ENCODE measurements around the gene TIMM10.

The TIMM10 gene

DNA sequence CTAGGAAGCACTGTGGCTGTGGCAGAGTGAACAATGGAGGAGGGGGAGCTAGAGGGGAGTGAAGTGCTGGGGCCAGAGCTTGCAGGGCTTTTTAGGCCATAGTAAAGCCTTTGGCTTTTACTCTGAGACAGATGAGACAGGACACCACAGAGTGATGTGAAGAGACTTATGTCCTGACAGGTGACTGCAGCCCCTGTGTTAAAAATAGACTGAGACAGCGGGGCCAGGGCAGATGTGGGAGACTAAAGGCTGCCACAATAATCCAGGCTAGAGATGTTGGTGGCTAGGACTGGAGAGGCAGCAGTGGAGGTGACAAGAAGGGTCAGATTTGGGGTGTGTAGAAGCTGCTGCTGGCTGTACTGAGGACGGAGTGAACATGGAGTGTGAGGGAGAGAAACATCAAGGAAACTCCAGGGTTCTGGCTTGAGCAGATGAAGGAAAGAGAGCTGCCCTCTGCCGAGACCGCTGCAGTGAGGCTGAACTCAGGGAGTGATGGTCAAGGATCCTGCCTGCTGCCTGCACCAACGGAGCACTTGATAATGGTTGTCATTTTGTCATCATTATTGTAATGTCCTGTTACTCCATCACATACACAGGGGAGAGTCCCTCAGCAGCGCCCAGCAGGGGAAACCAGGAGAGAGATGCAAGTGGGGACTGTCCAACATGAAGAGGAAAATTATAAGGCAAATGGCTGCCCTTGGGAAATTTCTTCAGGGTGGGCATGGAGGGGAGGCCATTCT is 42.5 kb downstream of the TIMM10 start:
- Histone ChIP-seq H3K36me3 (ENCODE audit: insufficient read depth, low read depth, low read length) (peaks cover 38% of the 10 kb centered on the region), H3K27ac (ENCODE audit: low read length) (no peak overlapping the region)

DNA sequence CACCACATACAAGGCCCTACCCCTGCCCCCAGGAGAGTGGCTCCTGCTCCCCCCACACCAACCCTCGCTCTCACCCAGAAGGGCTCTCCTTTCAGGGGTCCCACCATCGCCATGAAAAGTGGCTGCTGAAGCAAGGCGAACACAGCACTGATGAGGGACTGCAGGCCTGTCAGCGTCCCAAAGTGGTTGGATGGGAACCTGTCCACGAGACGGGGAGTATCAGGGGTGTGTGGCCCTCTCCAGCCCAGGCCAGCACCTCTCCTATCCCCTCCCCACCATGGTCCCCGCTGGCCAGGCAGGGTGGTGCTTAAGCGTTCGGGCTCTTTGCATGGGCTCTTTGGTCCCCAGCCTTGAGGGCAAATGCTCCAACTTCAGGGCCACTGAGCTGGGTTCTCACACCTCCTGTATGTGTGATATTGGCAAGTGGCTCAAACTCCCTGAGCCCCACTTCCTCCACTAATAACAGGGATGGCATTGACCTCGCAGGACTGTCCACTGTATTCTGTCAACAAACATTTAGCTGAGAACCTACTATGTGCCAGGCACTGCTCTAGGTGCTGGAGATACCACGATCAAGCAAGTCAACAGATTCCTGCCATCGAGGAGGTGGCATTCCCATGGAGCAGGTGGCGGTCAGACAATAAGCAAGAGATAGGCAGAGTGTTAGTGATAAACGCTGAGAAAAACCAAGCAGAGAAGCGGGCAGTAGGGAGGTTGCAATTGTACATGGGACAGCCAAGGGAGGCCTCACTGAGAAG is 43.4 kb downstream of the TIMM10 start:
- Histone ChIP-seq H3K4me3 (ENCODE audit: low read length) (no peak overlapping the region), H3K27me3 (ENCODE audit: insufficient read depth, low read length) (peaks cover 22% of the 10 kb centered on the region), H3K4me1 (ENCODE audit: insufficient read depth, low read length) (no peaks in the 10 kb centered on the region; the same call in 1 of the 2 replicates), H3K27ac (ENCODE audit: low read length) (no peak overlapping the region), H3K36me3 (ENCODE audit: insufficient read depth, low read depth, low read length) (peaks cover 38% of the 10 kb centered on the region), H3K9me3 (ENCODE audit: insufficient read depth, low read depth, low read length) (no peaks in the 10 kb centered on the region), H3K9ac (ENCODE audit: low read depth, low read length) (no peak overlapping the region)

More for the DNA sequence above, 42.5 kb downstream of the TIMM10 start:
- Histone ChIP-seq H3K4me3 (ENCODE audit: low read length) (no peak overlapping the region), H3K27me3 (ENCODE audit: insufficient read depth, low read length) (peaks cover 13% of the 10 kb centered on the region), H3K9me3 (ENCODE audit: insufficient read depth, low read depth, low read length) (no peaks in the 10 kb centered on the region), H3K4me1 (ENCODE audit: insufficient read depth, low read length) (no peaks in the 10 kb centered on the region; the same call in 1 of the 2 replicates), H3K9ac (ENCODE audit: low read depth, low read length) (no peak overlapping the region)

DNA sequence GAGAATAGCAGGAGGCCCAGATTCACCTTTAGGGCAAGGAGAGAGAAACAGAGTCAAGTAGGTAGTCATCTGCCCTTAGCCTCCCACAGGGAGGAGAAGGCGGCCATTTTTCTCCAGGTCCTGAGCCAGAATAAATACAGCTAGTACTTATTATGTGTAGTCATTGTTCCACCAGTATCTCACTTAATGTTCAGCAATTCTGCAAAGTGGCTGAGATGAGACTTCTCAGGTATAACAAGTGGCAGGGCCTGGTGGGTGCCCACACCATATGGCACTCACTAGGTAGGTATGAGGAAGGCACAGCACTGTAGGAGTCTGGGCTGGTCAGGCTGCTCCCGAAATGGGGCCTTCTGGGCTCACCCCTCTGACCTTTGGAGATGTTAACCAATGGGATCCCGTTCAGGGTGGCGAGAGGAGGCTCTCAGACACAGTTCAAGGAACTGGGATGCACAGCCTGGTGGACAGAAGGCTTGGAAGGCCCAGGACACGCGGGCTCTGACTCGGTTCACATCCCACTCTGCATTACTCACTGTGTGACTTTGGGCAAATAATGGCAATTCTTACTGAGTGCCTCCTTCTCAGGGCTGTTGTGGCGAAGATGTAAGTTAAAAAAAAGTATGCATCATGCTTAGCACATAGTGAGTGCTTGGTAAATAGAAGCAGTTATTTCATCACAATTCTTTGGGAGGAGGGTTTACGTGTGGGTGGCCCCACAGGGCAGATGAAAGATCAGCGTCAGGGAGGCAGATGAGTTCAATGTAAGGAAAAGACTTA is 45.1 kb downstream of the TIMM10 start:
- Histone ChIP-seq H3K9me3 (ENCODE audit: insufficient read depth, low read depth, low read length) (no peaks in the 10 kb centered on the region), H3K4me1 (ENCODE audit: insufficient read depth, low read length) (peaks cover 4% of the 10 kb centered on the region; the same call in 1 of the 2 replicates), H3K9ac (ENCODE audit: low read depth, low read length) (no peak overlapping the region), H3K27ac (ENCODE audit: low read length) (no peak overlapping the region), H3K36me3 (ENCODE audit: insufficient read depth, low read depth, low read length) (peaks cover 26% of the 10 kb centered on the region), H3K27me3 (ENCODE audit: insufficient read depth, low read length) (peaks cover 40% of the 10 kb centered on the region), H3K4me3 (ENCODE audit: low read length) (no peak overlapping the region)

DNA sequence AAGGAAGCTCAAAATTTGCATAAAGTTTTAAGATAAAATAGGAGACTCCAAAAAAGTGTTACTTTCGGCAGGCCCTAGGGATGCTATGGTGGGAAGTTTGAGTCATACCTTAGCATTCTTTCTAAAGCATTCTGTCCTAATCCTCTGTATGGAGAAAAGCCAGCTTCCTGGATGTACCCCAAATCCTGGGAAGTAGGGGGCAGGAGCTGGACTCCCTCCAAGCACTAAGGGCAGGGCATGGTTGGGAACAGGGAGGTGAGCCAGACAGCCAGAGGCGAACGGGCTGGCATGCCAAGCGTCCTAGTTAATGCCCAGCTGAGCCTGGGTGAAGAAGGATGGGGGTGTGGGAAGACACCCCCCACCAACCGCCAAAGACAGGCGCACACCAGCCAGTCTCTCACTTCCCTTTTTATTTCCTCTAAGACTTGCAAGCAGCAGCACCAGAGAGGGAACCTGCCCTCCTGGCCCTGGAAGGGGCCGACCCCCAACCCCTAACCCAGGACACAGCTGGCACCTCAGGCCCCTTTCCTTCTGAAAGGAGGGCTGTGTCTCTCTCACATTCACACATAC is 46.3 kb downstream of the TIMM10 start:
- peaks cover 40% of the 10 kb centered on the region for H3K27me3 ChIP-seq (ENCODE audit: insufficient read depth, low read length)
- no peak overlapping the region for H3K4me3 ChIP-seq (ENCODE audit: low read length)
- H3K9ac ChIP-seq (ENCODE audit: low read depth, low read length), result no peak overlapping the region
- H3K4me1 ChIP-seq (ENCODE audit: insufficient read depth, low read length), result peaks cover 6% of the 10 kb centered on the region; the same call in 1 of the 2 replicates
- H3K27ac ChIP-seq (ENCODE audit: low read length), result no peak overlapping the region
- peaks cover 20% of the 10 kb centered on the region for H3K36me3 ChIP-seq (ENCODE audit: insufficient read depth, low read depth, low read length)
- H3K9me3 ChIP-seq (ENCODE audit: insufficient read depth, low read depth, low read length), result no peaks in the 10 kb centered on the region

DNA sequence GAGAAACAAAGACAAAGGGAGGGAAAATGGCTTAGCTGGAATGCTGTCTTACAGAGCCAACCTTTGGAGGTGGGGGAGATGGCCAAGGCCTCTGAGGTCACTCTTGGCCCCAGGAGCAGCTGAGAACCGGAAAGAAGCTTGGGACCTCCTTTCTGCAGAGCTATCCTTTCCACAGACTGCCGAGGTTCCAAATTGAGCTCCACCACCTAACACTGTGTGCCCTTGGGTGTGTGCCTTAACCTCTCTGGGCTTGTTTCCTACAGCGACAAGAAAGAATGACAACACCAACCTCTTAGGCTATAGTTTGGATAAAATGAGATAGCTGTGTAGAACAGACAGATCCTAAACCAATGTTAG is 47.0 kb downstream of the TIMM10 start:
- Histone ChIP-seq H3K36me3 (ENCODE audit: insufficient read depth, low read depth, low read length) (peaks cover 13% of the 10 kb centered on the region), H3K9me3 (ENCODE audit: insufficient read depth, low read depth, low read length) (no peaks in the 10 kb centered on the region), H3K9ac (ENCODE audit: low read depth, low read length) (peak overlapping the region; percentile 60; the same call in 1 of the 2 replicates), H3K4me3 (ENCODE audit: low read length) (peak overlapping the region; percentile 77; the same call in 1 of the 2 replicates), H3K4me1 (ENCODE audit: insufficient read depth, low read length) (peaks cover 6% of the 10 kb centered on the region; the same call in 1 of the 2 replicates), H3K27ac (ENCODE audit: low read length) (no peak overlapping the region), H3K27me3 (ENCODE audit: insufficient read depth, low read length) (peaks cover 41% of the 10 kb centered on the region)

DNA sequence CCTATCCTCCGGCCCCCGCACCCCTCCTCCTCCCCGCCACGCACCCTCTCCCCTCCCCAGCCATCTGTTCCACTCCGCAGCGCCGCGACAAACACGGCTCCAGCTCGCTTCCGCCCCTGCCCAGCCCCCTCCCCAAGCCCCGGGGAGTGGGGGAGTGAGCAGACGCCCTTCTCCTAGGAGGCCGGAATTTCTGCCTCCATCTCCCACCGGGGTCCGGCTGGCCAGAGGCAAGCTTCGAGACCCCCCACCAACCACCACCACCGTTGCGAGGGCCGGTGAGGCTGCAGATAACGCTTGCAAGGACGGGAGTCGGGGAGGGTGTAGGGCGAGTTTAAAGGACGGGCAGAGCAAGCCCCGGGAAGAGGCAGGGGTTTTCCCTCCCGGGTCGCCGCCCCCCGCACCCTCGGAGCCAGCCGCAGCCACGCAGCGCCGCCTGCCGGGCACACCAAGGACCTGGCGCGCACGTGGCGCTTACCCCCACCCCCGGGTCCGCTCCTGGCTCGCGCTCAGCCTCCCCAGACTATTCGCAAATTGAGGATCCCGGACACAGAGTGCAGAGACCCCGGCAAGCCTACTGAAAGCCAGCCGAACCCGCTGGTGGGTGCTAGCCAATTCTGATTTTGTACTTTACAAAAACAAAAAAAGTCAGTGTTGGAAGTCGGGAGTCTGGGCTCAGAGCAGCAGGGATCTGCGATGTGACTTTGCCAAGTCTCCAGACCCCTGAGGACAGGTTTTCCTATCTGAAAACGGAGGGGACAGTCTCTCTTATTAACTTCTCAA is 47.6 kb downstream of the TIMM10 start:
- Histone ChIP-seq H3K4me3 (ENCODE audit: low read length) (peak overlapping the region; percentile 77), H3K36me3 (ENCODE audit: insufficient read depth, low read depth, low read length) (peaks cover 7% of the 10 kb centered on the region), H3K4me1 (ENCODE audit: insufficient read depth, low read length) (peaks cover 6% of the 10 kb centered on the region; the same call in 1 of the 2 replicates), H3K27me3 (ENCODE audit: insufficient read depth, low read length) (peaks cover 47% of the 10 kb centered on the region), H3K9me3 (ENCODE audit: insufficient read depth, low read depth, low read length) (no peaks in the 10 kb centered on the region), H3K9ac (ENCODE audit: low read depth, low read length) (peak overlapping the region; percentile 60; the same call in 1 of the 2 replicates), H3K27ac (ENCODE audit: low read length) (no peak overlapping the region)

DNA sequence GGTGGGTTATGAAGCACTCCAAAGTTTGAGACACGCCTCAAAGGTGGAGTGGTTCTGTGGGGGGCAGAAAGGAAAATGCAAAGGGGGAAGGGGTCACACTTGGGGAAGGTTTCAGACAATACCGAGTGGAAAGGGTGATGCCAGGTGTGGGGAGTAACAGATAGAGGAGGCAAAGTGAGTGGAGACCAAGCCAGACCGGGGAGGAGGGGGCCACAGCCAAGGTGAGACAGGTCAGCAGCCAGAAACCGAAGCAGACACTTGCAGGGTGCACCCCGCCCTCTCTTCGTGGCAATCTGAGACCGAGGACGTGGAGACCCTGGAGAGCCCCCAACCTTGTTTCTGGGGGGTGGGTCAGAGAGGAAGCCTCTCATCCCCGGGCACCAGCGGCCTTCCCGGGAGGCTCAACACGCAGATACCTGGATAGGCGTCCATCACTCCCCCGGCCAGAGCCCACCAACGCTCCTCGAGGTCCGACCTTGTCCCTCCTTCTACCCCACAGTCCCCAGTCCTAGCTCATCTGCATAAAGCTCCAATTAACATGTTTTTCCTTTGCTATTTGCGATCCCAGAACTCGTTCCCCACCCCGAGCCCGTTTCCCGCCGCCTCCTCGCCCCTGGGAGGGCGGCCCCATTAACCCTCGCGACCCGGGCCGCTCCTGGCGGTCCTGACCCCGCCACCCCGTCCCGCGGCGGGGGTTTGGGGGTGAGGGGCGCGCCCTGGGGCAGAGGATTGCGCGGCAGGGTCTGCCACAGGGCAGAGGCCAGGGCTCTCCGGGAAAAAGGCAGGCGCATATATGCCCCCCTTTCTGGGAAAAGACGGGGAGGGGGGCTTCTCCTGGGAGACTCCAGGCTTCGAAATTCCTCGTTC is 48.4 kb downstream of the TIMM10 start:
- no peak overlapping the region for H3K27ac ChIP-seq (ENCODE audit: low read length)
- peaks cover 6% of the 10 kb centered on the region; the same call in 1 of the 2 replicates for H3K4me1 ChIP-seq (ENCODE audit: insufficient read depth, low read length)
- H3K36me3 ChIP-seq (ENCODE audit: insufficient read depth, low read depth, low read length), result peaks cover 7% of the 10 kb centered on the region
- no peaks in the 10 kb centered on the region for H3K9me3 ChIP-seq (ENCODE audit: insufficient read depth, low read depth, low read length)
- H3K9ac ChIP-seq (ENCODE audit: low read depth, low read length), result peak overlapping the region; percentile 60; the same call in 1 of the 2 replicates
- peaks cover 55% of the 10 kb centered on the region for H3K27me3 ChIP-seq (ENCODE audit: insufficient read depth, low read length)
- peak overlapping the region; percentile 77 for H3K4me3 ChIP-seq (ENCODE audit: low read length)

DNA sequence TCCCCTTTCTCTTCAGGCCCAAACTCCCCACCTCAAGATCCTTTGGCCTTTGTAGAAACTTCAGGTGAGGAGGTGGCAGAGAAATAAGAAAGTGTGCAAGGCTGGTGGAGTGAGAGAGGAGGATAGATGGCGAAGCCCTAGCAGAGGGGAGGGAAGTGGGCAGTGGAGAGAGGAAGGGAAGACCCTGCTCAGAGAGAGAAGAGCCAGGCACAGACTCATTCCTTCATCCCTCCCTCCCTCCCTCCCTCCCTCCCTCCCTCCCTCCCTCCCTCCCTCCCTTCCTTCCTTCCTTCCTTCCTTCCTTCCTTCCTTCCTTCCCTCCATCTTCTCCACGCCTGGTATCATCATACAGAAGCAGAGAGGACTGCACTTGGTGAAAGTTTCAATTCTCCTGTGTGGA is 49.2 kb downstream of the TIMM10 start:
- H3K9me3 ChIP-seq (ENCODE audit: insufficient read depth, low read depth, low read length), result no peaks in the 10 kb centered on the region
- H3K4me1 ChIP-seq (ENCODE audit: insufficient read depth, low read length), result peaks cover 6% of the 10 kb centered on the region; the same call in 1 of the 2 replicates
- H3K36me3 ChIP-seq (ENCODE audit: insufficient read depth, low read depth, low read length), result peaks cover 7% of the 10 kb centered on the region
- H3K27me3 ChIP-seq (ENCODE audit: insufficient read depth, low read length), result peaks cover 63% of the 10 kb centered on the region
- no peak overlapping the region for H3K27ac ChIP-seq (ENCODE audit: low read length)
- H3K4me3 ChIP-seq (ENCODE audit: low read length), result no peak overlapping the region
- H3K9ac ChIP-seq (ENCODE audit: low read depth, low read length), result no peak overlapping the region

DNA sequence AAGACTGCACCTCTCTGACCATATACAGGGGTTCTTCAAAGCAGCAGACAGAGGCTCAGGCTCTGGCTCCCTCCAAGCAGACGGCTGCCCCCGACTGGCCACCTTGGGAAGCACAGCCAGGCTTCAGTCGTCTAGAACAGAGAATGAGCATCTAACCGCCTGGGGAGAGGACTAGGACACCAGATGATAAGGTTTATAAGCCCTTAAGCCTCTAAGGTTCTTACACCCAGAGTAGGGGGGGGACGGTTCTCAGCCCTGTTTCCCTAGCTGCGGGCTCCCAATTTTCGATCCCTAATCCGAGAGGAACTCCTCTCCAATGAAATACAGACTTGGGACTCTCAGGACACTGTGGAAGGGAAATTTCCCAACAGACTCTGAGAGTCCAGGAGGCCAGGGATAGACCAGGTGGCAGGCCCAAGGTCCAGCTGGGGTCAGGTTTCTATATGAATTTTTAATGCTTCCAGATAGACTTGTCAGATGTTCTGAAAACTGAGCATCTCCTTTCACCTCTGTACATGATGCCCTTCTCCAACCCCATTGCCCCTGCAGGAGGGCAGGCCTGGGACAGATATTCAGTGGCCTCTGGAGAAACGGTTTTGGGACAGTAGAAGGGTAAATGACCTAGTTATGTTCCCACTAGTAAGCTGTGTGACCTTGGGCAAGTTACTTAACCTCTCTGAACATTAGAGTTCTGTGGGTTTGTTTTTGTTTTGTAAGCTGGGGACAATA is 50.0 kb downstream of the TIMM10 start:
- Histone ChIP-seq H3K4me3 (ENCODE audit: low read length) (no peak overlapping the region), H3K27me3 (ENCODE audit: insufficient read depth, low read length) (peaks cover 71% of the 10 kb centered on the region), H3K36me3 (ENCODE audit: insufficient read depth, low read depth, low read length) (peaks cover 2% of the 10 kb centered on the region), H3K9ac (ENCODE audit: low read depth, low read length) (no peak overlapping the region), H3K9me3 (ENCODE audit: insufficient read depth, low read depth, low read length) (no peaks in the 10 kb centered on the region), H3K4me1 (ENCODE audit: insufficient read depth, low read length) (peaks cover 6% of the 10 kb centered on the region; the same call in 1 of the 2 replicates), H3K27ac (ENCODE audit: low read length) (no peak overlapping the region)
